T-cell (primary cell): Measurements from ENCODE around the gene SDK1. TPM values are rescaled to one million over a fixed set of nuclear protein-coding genes. Genes with fewer than 3 reads are reported as not detected.

Experiments used
- ATAC-seq, 4 experiments: fragments of 200-7000 bp in 3 of 4; fragments of 150-1000 bp in 1 of 4; cut with Tn5 transposase; replicated peaks in 1 of 4; 1 replicate in 3 of 4; 2 replicates in 1 of 4; pipeline ENCODE4 v1.10.0; 2021; ENCODE audit warnings: moderate library complexity in 3 of 4, mild to moderate bottlenecking in 2 of 4, moderate number of reproducible peaks in 1 of 4
- CTCF ChIA-PET, 2 donors: fragments of 300-600 bp; sonication (Branson Sonifier 250); formaldehyde crosslinking; loops; one replicate each; lab custom pipeline; 2022; ENCODE audit warnings: antibody characterized with exemption in 2 of 2; lab: Charles Lee
- POLR2A ChIA-PET, 2 donors: fragments of 300-600 bp; sonication (Branson Sonifier 250); formaldehyde crosslinking; loops; one replicate each; lab custom pipeline; 2022; ENCODE audit warnings: antibody characterized with exemption in 2 of 2; lab: Charles Lee
- DNase-seq, 35 experiments: peaks; one replicate each; pipeline versions ENCODE4 v3.0.0 to v3.0.0-alpha.2; 2013 to 2023
- H3K27ac ChIP-seq: one replicate; pipeline ENCODE4 v1.5.1; 2013; ENCODE audit warnings: low read length
- H3K27me3 ChIP-seq, 2 experiments: replicated peaks in 1 of 2; 1 replicate in 1 of 2; 2 replicates in 1 of 2; pipeline versions ENCODE4 v1.6.1 to v1.7.0; 2013; ENCODE audit warnings: low read length in 1 of 2, mixed read lengths in 1 of 2; ENCODE audit not compliant: control insufficient read depth in 2 of 2, insufficient read depth in 2 of 2; ENCODE audit errors: extremely low read depth in 1 of 2
- H3K36me3 ChIP-seq, 2 donors: 1 replicate in 1 of 2; 2 replicates in 1 of 2; pipeline versions ENCODE4 v1.6.1 to v1.7.0; 2013; ENCODE audit warnings: low read length in 1 of 2; ENCODE audit not compliant: control insufficient read depth in 2 of 2, insufficient read depth in 1 of 2; ENCODE audit errors: extremely low read depth in 1 of 2
- H3K4me1 ChIP-seq, 2 experiments: 1 replicate in 1 of 2; 2 replicates in 1 of 2; pipeline versions ENCODE4 v1.6.1 to v1.7.0; 2013; ENCODE audit warnings: low read length in 2 of 2, mixed read lengths in 1 of 2; ENCODE audit not compliant: insufficient read depth in 2 of 2, control insufficient read depth in 1 of 2; ENCODE audit errors: extremely low read depth in 1 of 2
- H3K4me3 ChIP-seq, 2 donors: 1 replicate in 1 of 2; 2 replicates in 1 of 2; pipeline versions ENCODE4 v1.5.1 to v1.7.0; 2013; ENCODE audit warnings: mild to moderate bottlenecking in 2 of 2, low read length in 1 of 2, moderate library complexity in 1 of 2; ENCODE audit not compliant: control insufficient read depth in 1 of 2; ENCODE audit errors: extremely low read depth in 1 of 2
- H3K9me3 ChIP-seq: 2 replicates; pipeline ENCODE4 v1.7.0; 2013
- H3K27ac Mint-ChIP-seq, 2 donors: one replicate each; pipeline ENCODE4 v1.8.0; 2020 to 2021; ENCODE audit warnings: mild to moderate bottlenecking in 2 of 2, mixed read lengths in 2 of 2
- H3K27me3 Mint-ChIP-seq, 2 donors: one replicate each; pipeline ENCODE4 v1.8.0; 2021 to 2022; ENCODE audit warnings: mixed read lengths in 2 of 2
- H3K36me3 Mint-ChIP-seq: one replicate; pipeline ENCODE4 v1.8.0; 2021; ENCODE audit warnings: mixed read lengths
- H3K4me1 Mint-ChIP-seq, 3 donors: one replicate each; pipeline ENCODE4 v1.8.0; 2020 to 2022; ENCODE audit warnings: mixed read lengths in 3 of 3, mild to moderate bottlenecking in 1 of 3
- H3K4me3 Mint-ChIP-seq, 3 donors: one replicate each; pipeline ENCODE4 v1.8.0; 2020 to 2022; ENCODE audit warnings: mild to moderate bottlenecking in 3 of 3, mixed read lengths in 3 of 3, moderate library complexity in 3 of 3
- H3K9me3 Mint-ChIP-seq, 3 donors: one replicate each; pipeline ENCODE4 v1.8.0; 2020 to 2022; ENCODE audit warnings: mixed read lengths in 3 of 3
- WGBS: methylation state at CpG from one replicate; pipeline ENCODE4 v1.1.5; 2013; ENCODE audit warnings: missing lambda C conversion rate; ENCODE audit not compliant: insufficient coverage; 5-methylcytosine and 5-hydroxymethylcytosine counted together
- total RNA-seq, 35 experiments: library from RNA in 6 of 35; stranded (reverse) in 6 of 35; fragments of 120-200 nt in 1 of 35; gene quantifications; one replicate each; pipeline versions ENCODE4 v1.2.1 to v1.2.4 and lab custom pipeline; 2013 to 2026

Gene SDK1
- total RNA-seq, 5 donors from 2014 or later (not counting 1 experiment from before 2014, with no cell fraction given), result 0.47 to 1.7 (median 0.63) TPM

- POLR2A ChIA-PET, result no interaction called here
- H3K4me3 ChIP-seq, result no peak overlapping the region
- H3K36me3 ChIP-seq, result no peaks in the 10 kb centered on the region
- ATAC-seq (no peak), DNase-seq (no peak)
- H3K4me3 Mint-ChIP-seq, result no peak overlapping the region
- H3K4me1 Mint-ChIP-seq, result peaks cover 40 to 54% (median 46%) of the 10 kb centered on the region in 3 donors
- CTCF ChIA-PET, result no interaction called here
- peak overlapping the region in 1 of 2 donors; percentile 24 for H3K27ac Mint-ChIP-seq
- no peaks in the 10 kb centered on the region for H3K9me3 ChIP-seq
- H3K36me3 Mint-ChIP-seq, result no peaks in the 10 kb centered on the region
- peaks cover 34 to 45% of the 10 kb centered on the region in 2 experiments for H3K4me1 ChIP-seq
- H3K9me3 Mint-ChIP-seq, result no peaks in the 10 kb centered on the region
- H3K27me3 Mint-ChIP-seq, result no peaks in the 10 kb centered on the region
- no peaks in the 10 kb centered on the region for H3K27me3 ChIP-seq
- H3K27ac ChIP-seq, result no peak overlapping the region
- no CpG with 5 or more reads among the region's 1 CpG for WGBS
Measured at GRCh38 chr7:3463696-3464095, 162.6 kb downstream of the SDK1 start.

- Mint-ChIP-seq H3K4me3 (no peak overlapping the region), H3K9me3 (no peaks in the 10 kb centered on the region), H3K36me3 (no peaks in the 10 kb centered on the region), H3K4me1 (peaks cover 38 to 49% (median 40%) of the 10 kb centered on the region in 3 donors), H3K27me3 (no peaks in the 10 kb centered on the region), H3K27ac (peak overlapping the region in 1 of 2 donors; percentile 22)
- 46% methylated on average over 2 of the region's 9 CpGs for WGBS
- H3K4me1 ChIP-seq, result peaks cover 29 to 39% of the 10 kb centered on the region in 2 experiments
- ChIA-PET CTCF (no interaction called here), POLR2A (no interaction called here)
- ATAC-seq, result peak in 1 of 4 experiments; percentile 59
- H3K9me3 ChIP-seq, result no peaks in the 10 kb centered on the region
- no peaks in the 10 kb centered on the region for H3K27me3 ChIP-seq
- no peak overlapping the region for H3K27ac ChIP-seq
- peak in 33 of 35 experiments; percentile 17 to 82 (median 50) for DNase-seq
- H3K36me3 ChIP-seq, result no peaks in the 10 kb centered on the region
- H3K4me3 ChIP-seq, result no peak overlapping the region
Measured at GRCh38 chr7:3464900-3465622, 164.0 kb downstream of the SDK1 start.

- Mint-ChIP-seq H3K4me3 (no peak overlapping the region), H3K4me1 (peaks cover 32 to 41% (median 37%) of the 10 kb centered on the region in 3 donors), H3K27ac (no peak overlapping the region), H3K36me3 (no peaks in the 10 kb centered on the region), H3K27me3 (no peaks in the 10 kb centered on the region), H3K9me3 (no peaks in the 10 kb centered on the region)
- Histone ChIP-seq H3K9me3 (no peaks in the 10 kb centered on the region), H3K36me3 (no peaks in the 10 kb centered on the region), H3K4me1 (peaks cover 28 to 31% of the 10 kb centered on the region in 2 experiments), H3K27ac (no peak overlapping the region), H3K4me3 (no peak overlapping the region), H3K27me3 (no peaks in the 10 kb centered on the region)
- ChIA-PET POLR2A (no interaction called here), CTCF (no interaction called here)
- no peak for ATAC-seq
- 83% methylated on average over 1 of the region's 4 CpGs for WGBS
- no peak for DNase-seq
Measured at GRCh38 chr7:3466261-3466660, 165.2 kb downstream of the SDK1 start.

GRCh38 chr7:3469641-3470040 is 168.6 kb downstream of the SDK1 start:
- DNase-seq (no peak), ATAC-seq (no peak)
- Histone ChIP-seq H3K9me3 (no peaks in the 10 kb centered on the region), H3K27me3 (no peaks in the 10 kb centered on the region), H3K36me3 (no peaks in the 10 kb centered on the region), H3K27ac (no peak overlapping the region), H3K4me3 (no peak overlapping the region), H3K4me1 (peaks cover 7 to 10% of the 10 kb centered on the region in 2 experiments)
- no CpG with 5 or more reads among the region's 3 CpGs for WGBS
- H3K9me3 Mint-ChIP-seq, result peaks cover 0 to 3% (median 0%) of the 10 kb centered on the region in 3 donors
- no peak overlapping the region for H3K4me3 Mint-ChIP-seq
- no peaks in the 10 kb centered on the region for H3K27me3 Mint-ChIP-seq
- ChIA-PET POLR2A (no interaction called here), CTCF (no interaction called here)
- no peak overlapping the region for H3K27ac Mint-ChIP-seq
- H3K36me3 Mint-ChIP-seq, result no peaks in the 10 kb centered on the region
- H3K4me1 Mint-ChIP-seq, result peaks cover 9 to 20% (median 17%) of the 10 kb centered on the region in 3 donors

GRCh38 chr7:3480197-3480596 is 179.1 kb downstream of the SDK1 start:
- Mint-ChIP-seq H3K4me3 (no peak overlapping the region), H3K36me3 (no peaks in the 10 kb centered on the region), H3K4me1 (peaks cover 0 to 8% (median 7%) of the 10 kb centered on the region in 3 donors), H3K27ac (no peak overlapping the region), H3K27me3 (no peaks in the 10 kb centered on the region), H3K9me3 (peaks cover 0 to 6% (median 0%) of the 10 kb centered on the region in 3 donors)
- Histone ChIP-seq H3K36me3 (no peaks in the 10 kb centered on the region), H3K4me3 (no peak overlapping the region), H3K9me3 (no peaks in the 10 kb centered on the region), H3K27ac (no peak overlapping the region), H3K27me3 (no peaks in the 10 kb centered on the region), H3K4me1 (no peaks in the 10 kb centered on the region)
- ChIA-PET CTCF (interaction anchor here in 1 of 2 donors (0.6 kb wide), 2 partner anchors 12 to 141 kb away, joined by 3 read pairs; no protein-coding TSS in a partner anchor), POLR2A (no interaction called here)
- ATAC-seq (no peak), DNase-seq (no peak)
- 94% methylated on average over 15 of the region's 15 CpGs for WGBS

- H3K27ac Mint-ChIP-seq, result no peak overlapping the region
- CTCF ChIA-PET, result no interaction called here
Measured at GRCh38 chr7:3481435-3481834, 180.4 kb downstream of the SDK1 start.

More at GRCh38 chr7:3481435-3481834, 180.4 kb downstream of the SDK1 start:
- Histone ChIP-seq H3K27ac (no peak overlapping the region), H3K4me1 (no peaks in the 10 kb centered on the region), H3K36me3 (no peaks in the 10 kb centered on the region), H3K4me3 (no peak overlapping the region), H3K27me3 (no peaks in the 10 kb centered on the region), H3K9me3 (no peaks in the 10 kb centered on the region)
- Mint-ChIP-seq H3K27me3 (no peaks in the 10 kb centered on the region), H3K9me3 (peaks cover 0 to 6% (median 0%) of the 10 kb centered on the region in 3 donors), H3K4me1 (peaks cover 0 to 8% (median 7%) of the 10 kb centered on the region in 3 donors), H3K4me3 (no peak overlapping the region), H3K36me3 (no peaks in the 10 kb centered on the region)
- DNase-seq (no peak), ATAC-seq (no peak)
- WGBS, result 61% methylated on average over 3 of the region's 4 CpGs
- POLR2A ChIA-PET, result no interaction called here
